ENCODE results near the gene ATXN1. TPM values are rescaled to one million over a fixed set of nuclear protein-coding genes. Genes with fewer than 3 reads are reported as not detected.

The ATXN1 gene
- total RNA-seq, 1 donor from 2014 or later: 15.5 TPM

DNA sequence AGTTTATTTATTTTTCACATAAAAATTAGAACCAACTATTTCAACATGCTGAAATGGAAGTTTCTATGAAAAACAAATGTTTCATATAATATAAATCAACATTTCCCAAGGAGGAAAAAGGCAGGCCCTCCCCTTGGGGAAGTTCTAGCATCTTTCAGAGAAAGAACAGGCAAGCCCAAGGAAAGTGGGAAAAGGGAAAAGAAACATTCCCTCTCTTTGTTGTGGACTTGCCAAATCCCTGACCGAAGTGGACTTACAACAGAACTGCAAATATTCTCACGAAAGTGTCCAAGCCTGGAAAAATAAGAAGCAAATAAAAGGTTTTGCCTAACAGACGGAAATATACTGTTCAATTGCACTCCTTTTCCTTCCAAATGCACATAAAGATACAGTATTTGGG, 214.4 kb downstream of the ATXN1 start:
- no peaks in the 10 kb centered on the region for H3K4me1 Mint-ChIP-seq (ENCODE audit: low read depth, unreplicated experiment)
- no peak for DNase-seq
- no peak overlapping the region for H3K27ac Mint-ChIP-seq (ENCODE audit: unreplicated experiment)
- TF ChIP-seq, protein P1, sequence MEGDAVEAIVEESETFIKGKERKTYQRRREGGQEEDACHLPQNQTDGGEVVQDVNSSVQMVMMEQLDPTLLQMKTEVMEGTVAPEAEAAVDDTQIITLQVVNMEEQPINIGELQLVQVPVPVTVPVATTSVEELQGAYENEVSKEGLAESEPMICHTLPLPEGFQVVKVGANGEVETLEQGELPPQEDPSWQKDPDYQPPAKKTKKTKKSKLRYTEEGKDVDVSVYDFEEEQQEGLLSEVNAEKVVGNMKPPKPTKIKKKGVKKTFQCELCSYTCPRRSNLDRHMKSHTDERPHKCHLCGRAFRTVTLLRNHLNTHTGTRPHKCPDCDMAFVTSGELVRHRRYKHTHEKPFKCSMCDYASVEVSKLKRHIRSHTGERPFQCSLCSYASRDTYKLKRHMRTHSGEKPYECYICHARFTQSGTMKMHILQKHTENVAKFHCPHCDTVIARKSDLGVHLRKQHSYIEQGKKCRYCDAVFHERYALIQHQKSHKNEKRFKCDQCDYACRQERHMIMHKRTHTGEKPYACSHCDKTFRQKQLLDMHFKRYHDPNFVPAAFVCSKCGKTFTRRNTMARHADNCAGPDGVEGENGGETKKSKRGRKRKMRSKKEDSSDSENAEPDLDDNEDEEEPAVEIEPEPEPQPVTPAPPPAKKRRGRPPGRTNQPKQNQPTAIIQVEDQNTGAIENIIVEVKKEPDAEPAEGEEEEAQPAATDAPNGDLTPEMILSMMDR (IDR thresholded peaks at IDR 0.05; ENCODE audit: partially characterized antibody, unreplicated experiment): no peak
- H3K36me3 Mint-ChIP-seq (ENCODE audit: unreplicated experiment): no peaks in the 10 kb centered on the region
- no peaks in the 10 kb centered on the region for H3K27me3 Mint-ChIP-seq (ENCODE audit: unreplicated experiment)
- peaks cover 2% of the 10 kb centered on the region for H3K9me3 Mint-ChIP-seq (ENCODE audit: unreplicated experiment)
- H3K4me3 Mint-ChIP-seq (ENCODE audit: unreplicated experiment): no peak overlapping the region

DNA sequence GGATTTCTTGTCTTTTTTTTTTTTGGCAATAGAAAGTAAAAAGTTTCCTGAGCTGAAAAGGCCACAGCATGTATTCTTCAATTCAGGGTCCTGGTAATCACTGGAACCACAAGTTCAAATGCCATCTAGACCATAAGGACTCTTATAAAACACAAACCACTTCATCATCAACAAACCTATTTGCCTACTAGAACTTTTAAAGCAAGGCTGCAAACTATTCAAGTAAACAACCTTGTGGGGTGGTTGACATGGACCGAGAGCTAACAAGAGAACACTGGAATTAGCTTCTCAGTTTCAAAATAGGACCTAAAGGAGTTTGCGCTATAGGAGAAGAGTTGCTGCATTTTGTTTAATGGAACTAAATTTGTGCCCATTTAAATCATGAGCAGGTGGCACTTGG, 215.9 kb downstream of the ATXN1 start:
- H3K27ac Mint-ChIP-seq (ENCODE audit: unreplicated experiment): no peak overlapping the region
- no peaks in the 10 kb centered on the region for H3K4me1 Mint-ChIP-seq (ENCODE audit: low read depth, unreplicated experiment)
- no peaks in the 10 kb centered on the region for H3K36me3 Mint-ChIP-seq (ENCODE audit: unreplicated experiment)
- no peaks in the 10 kb centered on the region for H3K27me3 Mint-ChIP-seq (ENCODE audit: unreplicated experiment)
- H3K4me3 Mint-ChIP-seq (ENCODE audit: unreplicated experiment): no peak overlapping the region
- peaks cover 2% of the 10 kb centered on the region for H3K9me3 Mint-ChIP-seq (ENCODE audit: unreplicated experiment)
- no peak for DNase-seq
- TF ChIP-seq, protein P1 (IDR thresholded peaks at IDR 0.05; ENCODE audit: partially characterized antibody, unreplicated experiment): no peak

DNA sequence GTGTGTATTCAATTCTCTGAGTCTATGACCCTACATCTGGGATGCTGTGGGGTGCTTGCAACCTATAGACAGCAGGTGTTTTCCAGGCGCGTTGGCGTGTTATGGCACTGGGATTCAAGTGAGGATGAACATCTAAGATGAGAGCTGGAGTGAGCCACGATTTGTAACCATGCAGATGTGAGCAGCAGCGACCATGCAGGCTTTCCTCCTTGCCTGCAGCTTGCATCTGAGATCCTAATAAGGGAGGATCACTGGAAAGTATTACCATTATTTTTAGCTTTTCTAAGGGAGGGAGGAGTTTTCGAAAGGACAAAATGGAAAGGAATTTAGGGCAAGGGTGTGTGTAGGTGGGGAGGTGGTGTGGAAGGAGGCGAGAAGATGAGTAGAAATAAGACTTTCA, 216.7 kb downstream of the ATXN1 start:
- H3K9me3 Mint-ChIP-seq (ENCODE audit: unreplicated experiment): no peaks in the 10 kb centered on the region
- H3K4me3 Mint-ChIP-seq (ENCODE audit: unreplicated experiment): no peak overlapping the region
- H3K27ac Mint-ChIP-seq (ENCODE audit: unreplicated experiment): no peak overlapping the region
- DNase-seq: no peak
- TF ChIP-seq, protein P1 (IDR thresholded peaks at IDR 0.05; ENCODE audit: partially characterized antibody, unreplicated experiment): no peak
- H3K4me1 Mint-ChIP-seq (ENCODE audit: low read depth, unreplicated experiment): peaks cover 2% of the 10 kb centered on the region
- H3K36me3 Mint-ChIP-seq (ENCODE audit: unreplicated experiment): no peaks in the 10 kb centered on the region
- H3K27me3 Mint-ChIP-seq (ENCODE audit: unreplicated experiment): no peaks in the 10 kb centered on the region

DNA sequence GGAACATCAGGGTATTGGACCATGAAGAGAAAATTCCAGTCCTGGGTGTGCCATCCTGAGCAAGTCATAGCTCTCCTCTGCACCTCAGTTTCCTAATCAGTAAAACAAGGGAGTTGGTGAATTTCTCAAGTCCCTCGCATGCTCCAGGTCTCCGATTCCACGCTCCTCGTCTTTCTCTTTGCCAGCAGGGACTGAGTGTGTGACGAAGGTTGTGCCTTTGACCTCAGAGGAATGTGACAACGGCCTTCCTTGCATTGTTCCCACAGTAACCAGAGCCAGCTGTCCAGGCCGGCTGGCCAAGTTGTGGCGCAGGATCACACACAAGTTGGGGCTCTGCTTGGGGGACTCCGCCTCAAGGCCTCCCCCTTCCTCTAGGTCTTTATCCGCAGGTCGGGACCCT, 217.3 kb downstream of the ATXN1 start:
- DNase-seq: no peak
- peaks cover 3% of the 10 kb centered on the region for H3K4me1 Mint-ChIP-seq (ENCODE audit: low read depth, unreplicated experiment)
- H3K27ac Mint-ChIP-seq (ENCODE audit: unreplicated experiment): no peak overlapping the region
- TF ChIP-seq, protein P1 (IDR thresholded peaks at IDR 0.05; ENCODE audit: partially characterized antibody, unreplicated experiment): no peak
- H3K36me3 Mint-ChIP-seq (ENCODE audit: unreplicated experiment): no peaks in the 10 kb centered on the region
- H3K4me3 Mint-ChIP-seq (ENCODE audit: unreplicated experiment): no peak overlapping the region
- no peaks in the 10 kb centered on the region for H3K27me3 Mint-ChIP-seq (ENCODE audit: unreplicated experiment)
- H3K9me3 Mint-ChIP-seq (ENCODE audit: unreplicated experiment): no peaks in the 10 kb centered on the region

DNA sequence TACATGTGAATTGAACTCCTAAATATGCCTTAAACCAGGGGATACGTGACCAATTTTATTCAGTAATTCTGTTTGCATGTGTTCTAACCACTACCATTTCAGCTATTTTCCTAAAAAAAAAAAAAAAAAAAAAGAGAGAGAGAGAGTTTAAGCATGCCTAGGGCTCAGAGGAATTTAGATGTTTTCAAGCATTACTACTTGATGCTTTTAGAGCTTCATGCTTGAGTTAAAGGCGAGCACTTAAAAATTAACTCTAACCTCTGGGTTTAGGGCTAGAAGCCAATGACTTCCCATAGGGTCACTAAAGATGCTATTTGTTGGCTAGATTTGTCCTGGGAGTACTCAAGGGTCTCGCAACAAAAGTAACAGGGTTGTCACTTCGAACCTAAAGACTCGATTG, 217.7 kb downstream of the ATXN1 start:
- Mint-ChIP-seq H3K27me3 (ENCODE audit: unreplicated experiment) (no peaks in the 10 kb centered on the region), H3K27ac (ENCODE audit: unreplicated experiment) (no peak overlapping the region), H3K9me3 (ENCODE audit: unreplicated experiment) (no peaks in the 10 kb centered on the region), H3K4me1 (ENCODE audit: low read depth, unreplicated experiment) (peaks cover 3% of the 10 kb centered on the region), H3K4me3 (ENCODE audit: unreplicated experiment) (no peak overlapping the region), H3K36me3 (ENCODE audit: unreplicated experiment) (no peaks in the 10 kb centered on the region)
- no peak for DNase-seq
- TF ChIP-seq, protein P1 (IDR thresholded peaks at IDR 0.05; ENCODE audit: partially characterized antibody, unreplicated experiment): no peak
